ENCODE measurements around the gene IFI27L1. TPM values are rescaled to one million over a fixed set of nuclear protein-coding genes. Genes with fewer than 3 reads are reported as not detected.

Gene IFI27L1
- total RNA-seq, 1 donor, result 9.8 TPM

GRCh38 chr14:94113908-94114588 is 32.9 kb downstream of the IFI27L1 start:
- Histone ChIP-seq H4K20me1 (ENCODE audit: insufficient read depth, low read length) (no peaks in the 10 kb centered on the region), H3K4me2 (ENCODE audit: insufficient read depth, low read length) (no peak overlapping the region), H3K9me3 (ENCODE audit: low read depth, low read length) (no peaks in the 10 kb centered on the region), H3K4me1 (ENCODE audit: insufficient read depth, low read length) (peaks cover 18% of the 10 kb centered on the region), H3K4me3 (ENCODE audit: insufficient read depth, low read length) (no peak overlapping the region), H3K79me2 (ENCODE audit: insufficient read depth, low read length) (no peaks in the 10 kb centered on the region), H3K27ac (ENCODE audit: low read depth, low read length) (peak overlapping the region; percentile 8), H3K27me3 (ENCODE audit: insufficient read depth, low read length) (peaks cover 17% of the 10 kb centered on the region), H3K36me3 (ENCODE audit: insufficient read depth, low read length) (no peaks in the 10 kb centered on the region), H2AFZ (ENCODE audit: low read length) (no peak overlapping the region)
- no peak for TF ChIP-seq CTCF (IDR thresholded peaks at IDR 0.05; ENCODE audit: extremely low read depth, low read depth, low read length)
- peak; percentile 88 for DNase-seq (ENCODE audit: insufficient read length, low spot score, missing footprints)

- Histone ChIP-seq H2AFZ (ENCODE audit: low read length) (no peak overlapping the region), H3K4me1 (ENCODE audit: insufficient read depth, low read length) (peaks cover 18% of the 10 kb centered on the region), H3K4me3 (ENCODE audit: insufficient read depth, low read length) (no peak overlapping the region), H3K4me2 (ENCODE audit: insufficient read depth, low read length) (no peak overlapping the region), H4K20me1 (ENCODE audit: insufficient read depth, low read length) (no peaks in the 10 kb centered on the region), H3K27ac (ENCODE audit: low read depth, low read length) (no peak overlapping the region), H3K36me3 (ENCODE audit: insufficient read depth, low read length) (no peaks in the 10 kb centered on the region), H3K79me2 (ENCODE audit: insufficient read depth, low read length) (no peaks in the 10 kb centered on the region), H3K27me3 (ENCODE audit: insufficient read depth, low read length) (peaks cover 17% of the 10 kb centered on the region), H3K9me3 (ENCODE audit: low read depth, low read length) (peaks cover 5% of the 10 kb centered on the region)
- TF ChIP-seq CTCF (IDR thresholded peaks at IDR 0.05; ENCODE audit: extremely low read depth, low read depth, low read length), result no peak
- DNase-seq (ENCODE audit: insufficient read length, low spot score, missing footprints), result peak; percentile 76
Measured at GRCh38 chr14:94114589-94115057, 33.5 kb downstream of the IFI27L1 start.

- H3K4me3 ChIP-seq (ENCODE audit: insufficient read depth, low read length), result no peak overlapping the region
- peaks cover 18% of the 10 kb centered on the region for H3K4me1 ChIP-seq (ENCODE audit: insufficient read depth, low read length)
- peak; percentile 80 for DNase-seq (ENCODE audit: insufficient read length, low spot score, missing footprints)
- H2AFZ ChIP-seq (ENCODE audit: low read length), result no peak overlapping the region
- no peak overlapping the region for H3K4me2 ChIP-seq (ENCODE audit: insufficient read depth, low read length)
- no peaks in the 10 kb centered on the region for H3K36me3 ChIP-seq (ENCODE audit: insufficient read depth, low read length)
- TF ChIP-seq CTCF (IDR thresholded peaks at IDR 0.05; ENCODE audit: extremely low read depth, low read depth, low read length), result no peak
- H3K27me3 ChIP-seq (ENCODE audit: insufficient read depth, low read length), result peaks cover 17% of the 10 kb centered on the region
- no peaks in the 10 kb centered on the region for H4K20me1 ChIP-seq (ENCODE audit: insufficient read depth, low read length)
- H3K9me3 ChIP-seq (ENCODE audit: low read depth, low read length), result peaks cover 5% of the 10 kb centered on the region
- no peaks in the 10 kb centered on the region for H3K79me2 ChIP-seq (ENCODE audit: insufficient read depth, low read length)
- H3K27ac ChIP-seq (ENCODE audit: low read depth, low read length), result no peak overlapping the region
Measured at GRCh38 chr14:94115058-94115591, 34.0 kb downstream of the IFI27L1 start.

DNA sequence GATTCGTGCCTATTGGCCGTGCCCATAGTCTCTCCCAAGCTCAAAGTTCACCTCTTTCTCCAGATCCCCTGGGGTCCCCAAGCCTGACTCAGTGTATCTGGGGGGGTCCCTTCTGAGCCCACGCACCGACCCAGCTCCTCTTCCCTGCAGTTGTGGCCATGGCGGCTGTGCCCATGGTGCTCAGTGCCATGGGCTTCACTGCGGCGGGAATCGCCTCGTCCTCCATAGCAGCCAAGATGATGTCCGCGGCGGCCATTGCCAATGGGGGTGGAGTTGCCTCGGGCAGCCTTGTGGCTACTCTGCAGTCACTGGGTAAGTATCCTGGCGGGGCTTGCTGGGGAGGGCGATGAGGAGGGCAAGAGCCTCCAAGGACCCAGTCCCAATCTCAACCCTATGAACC is 34.5 kb downstream of the IFI27L1 start:
- H3K79me2 ChIP-seq (ENCODE audit: insufficient read depth, low read length), result no peaks in the 10 kb centered on the region
- H3K27me3 ChIP-seq (ENCODE audit: insufficient read depth, low read length), result peaks cover 17% of the 10 kb centered on the region
- no peak overlapping the region for H2AFZ ChIP-seq (ENCODE audit: low read length)
- TF ChIP-seq CTCF (IDR thresholded peaks at IDR 0.05; ENCODE audit: extremely low read depth, low read depth, low read length), result no peak
- no peak for DNase-seq (ENCODE audit: insufficient read length, low spot score, missing footprints)
- H3K9me3 ChIP-seq (ENCODE audit: low read depth, low read length), result peaks cover 5% of the 10 kb centered on the region
- H3K27ac ChIP-seq (ENCODE audit: low read depth, low read length), result no peak overlapping the region
- no peaks in the 10 kb centered on the region for H4K20me1 ChIP-seq (ENCODE audit: insufficient read depth, low read length)
- peaks cover 21% of the 10 kb centered on the region for H3K4me1 ChIP-seq (ENCODE audit: insufficient read depth, low read length)
- no peaks in the 10 kb centered on the region for H3K36me3 ChIP-seq (ENCODE audit: insufficient read depth, low read length)
- H3K4me3 ChIP-seq (ENCODE audit: insufficient read depth, low read length), result no peak overlapping the region
- H3K4me2 ChIP-seq (ENCODE audit: insufficient read depth, low read length), result no peak overlapping the region
